ENCODE data around the gene USP10. TPM values are rescaled to one million over a fixed set of nuclear protein-coding genes. Genes with fewer than 3 reads are reported as not detected.
A peak's percentile ranks its signal among the peaks of the same experiment; 100 is the strongest.
"Not testable (repeated sequence)": the region's sequence is repeated elsewhere in the genome, so short reads cannot be mapped to it uniquely, and the experiment has no call there.

USP10 gene
- total RNA-seq, 6 experiments from 2014 or later, result 41.5 to 53.2 (median 44.6) TPM

DNA sequence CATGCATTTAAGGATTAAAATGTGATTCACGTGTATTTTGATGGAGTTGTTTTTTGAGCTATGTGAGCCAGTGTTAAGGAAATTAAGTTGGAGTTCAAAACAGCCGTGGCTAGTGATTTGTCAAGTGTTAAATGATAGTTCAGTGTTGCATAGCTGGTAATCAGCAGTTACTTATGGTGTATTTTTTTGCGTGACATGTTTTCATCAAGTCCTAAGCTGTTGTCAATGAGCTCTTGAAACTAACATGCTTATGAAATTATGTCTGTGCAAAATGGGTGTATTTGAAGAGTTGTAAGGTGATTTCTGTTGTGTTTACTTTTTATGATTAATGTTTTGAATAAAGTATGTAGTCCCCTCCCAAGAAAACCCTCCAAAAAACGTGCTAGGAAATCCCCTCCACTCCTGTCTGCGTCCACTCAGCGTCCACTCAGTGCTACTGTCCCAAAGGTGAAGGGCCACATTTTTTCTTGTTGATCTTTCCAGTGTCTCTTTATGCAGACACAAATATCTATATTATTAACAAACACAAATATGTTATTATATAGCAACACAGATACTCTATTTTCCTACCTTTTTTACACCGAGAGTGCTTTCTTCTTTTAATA is 30.0 kb downstream of the USP10 start:
- intact Hi-C loops (cut with DNase I), result loop anchor here (5.0 to 10.0 kb wide), 3 partner anchors 55 to 215 kb away; no protein-coding TSS in a partner anchor
- DNase-seq (peak in 1 of 3 donors; percentile 24), ATAC-seq (no peak)
- Histone ChIP-seq H3K36me3 (no peaks in the 10 kb centered on the region), H3K9me3 (no peaks in the 10 kb centered on the region), H3K4me1 (peaks cover 4 to 59% (median 19%) of the 10 kb centered on the region in 4 donors), H3K27ac (peak overlapping the region; percentile 36 to 39 (median 37)), H3K27me3 (no peaks in the 10 kb centered on the region), H3K4me3 (peak overlapping the region in 2 of 3 donors; percentile 7 to 10)
- WGBS (ENCODE audit: insufficient coverage, low coverage, low lambda C conversion rate, missing lambda C conversion rate), result 32% methylated on average over 7 of the region's 7 CpGs
- TF ChIP-seq POLR2A (IDR thresholded peaks at IDR 0.05), result no peak
- TF ChIP-seq CTCF (IDR thresholded peaks at IDR 0.05), result no peak

DNA sequence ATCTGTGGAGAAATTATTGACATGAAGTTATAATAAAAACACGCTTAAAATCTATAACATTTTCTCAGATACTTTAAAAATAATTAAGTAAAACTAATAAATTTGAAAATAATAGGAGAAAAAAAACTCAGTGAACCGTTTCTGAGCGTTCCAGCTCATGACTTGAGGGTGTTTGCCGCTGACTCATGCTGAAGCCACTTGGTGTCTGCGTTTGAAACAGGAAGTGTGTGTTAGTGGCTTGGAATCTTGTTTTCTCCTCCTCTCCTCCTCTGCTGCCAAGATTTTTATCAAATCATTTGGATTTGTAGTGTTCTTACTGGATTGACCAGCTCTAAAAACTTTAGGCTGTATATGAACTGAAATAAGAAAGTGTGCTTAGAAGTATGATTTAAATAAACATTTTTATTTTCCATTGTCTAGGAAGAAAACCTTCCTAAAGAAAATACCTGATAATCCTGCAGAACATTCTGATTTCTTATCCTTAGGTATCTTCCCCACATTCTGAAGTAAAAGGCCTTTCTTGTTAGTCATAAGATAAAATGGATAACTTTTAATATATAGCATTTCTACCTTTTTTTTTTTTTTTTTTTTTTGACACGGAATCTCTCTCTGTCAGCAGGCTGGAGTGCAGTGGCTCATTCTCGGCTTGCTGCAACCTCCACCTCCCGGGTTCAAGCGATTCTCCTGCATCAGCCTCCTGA is 30.8 kb downstream of the USP10 start:
- peak overlapping the region; percentile 36 to 39 (median 37) for H3K27ac ChIP-seq
- H3K36me3 ChIP-seq, result no peaks in the 10 kb centered on the region
- H3K9me3 ChIP-seq, result no peaks in the 10 kb centered on the region
- WGBS (ENCODE audit: insufficient coverage, low coverage, low lambda C conversion rate, missing lambda C conversion rate), result 20% methylated on average over 9 of the region's 9 CpGs
- no peak for TF ChIP-seq CTCF (IDR thresholded peaks at IDR 0.05)
- peak; percentile 61 for TF ChIP-seq POLR2A (IDR thresholded peaks at IDR 0.05)
- peak; percentile 79 to 85 (median 82) for ATAC-seq
- DNase-seq, result peak in 2 of 3 donors; percentile 56 to 71
- peaks cover 4 to 56% (median 20%) of the 10 kb centered on the region in 4 donors for H3K4me1 ChIP-seq
- intact Hi-C loops (cut with DNase I), result no loop called here
- H3K27me3 ChIP-seq, result no peaks in the 10 kb centered on the region
- H3K4me3 ChIP-seq, result peak overlapping the region in 2 of 3 donors; percentile 7 to 10

DNA sequence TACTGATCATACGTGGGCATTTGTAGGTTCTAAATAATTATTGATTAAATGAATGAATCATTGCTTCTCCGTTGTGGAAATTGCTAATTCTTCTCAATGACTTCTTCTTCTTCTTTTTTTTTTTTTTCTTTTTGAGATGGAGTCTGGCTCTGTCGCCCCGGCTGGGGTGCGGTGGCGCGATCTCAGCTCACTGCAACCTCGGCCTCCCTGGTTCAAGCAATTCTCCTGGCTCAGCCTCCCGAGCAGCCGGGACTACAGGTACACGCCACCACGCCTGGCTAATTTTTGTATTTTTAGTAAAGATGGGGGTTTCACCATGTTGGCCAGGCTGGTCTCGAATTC is 32.5 kb downstream of the USP10 start:
- ATAC-seq; H3K27me3 ChIP-seq; intact Hi-C loops (cut with DNase I); H3K4me3 ChIP-seq; H3K9me3 ChIP-seq; H3K36me3 ChIP-seq: not testable (repeated sequence)
- peak in 1 of 3 donors; percentile 42 for DNase-seq
- Histone ChIP-seq H3K27ac (peak overlapping the region in 2 of 3 donors; percentile 17 to 62), H3K4me1 (peaks cover 4 to 55% (median 29%) of the 10 kb centered on the region in 4 donors)
- WGBS (ENCODE audit: insufficient coverage, low coverage, low lambda C conversion rate, missing lambda C conversion rate), result 95% methylated on average over 12 of the region's 13 CpGs

- H3K4me3 ChIP-seq, result peak overlapping the region in 1 of 3 donors; percentile 6
- peak overlapping the region in 2 of 3 donors; percentile 17 to 62 for H3K27ac ChIP-seq
- H3K9me3 ChIP-seq, result no peaks in the 10 kb centered on the region
- peaks cover 4 to 57% (median 32%) of the 10 kb centered on the region in 4 donors for H3K4me1 ChIP-seq
- DNase-seq, result peak in 1 of 3 donors; percentile 36
- no peaks in the 10 kb centered on the region for H3K36me3 ChIP-seq
- H3K27me3 ChIP-seq, result no peaks in the 10 kb centered on the region
- TF ChIP-seq POLR2A (IDR thresholded peaks at IDR 0.05), result no peak
- WGBS (ENCODE audit: insufficient coverage, low coverage, low lambda C conversion rate, missing lambda C conversion rate), result 56% methylated on average over 7 of the region's 9 CpGs
- intact Hi-C loops (cut with DNase I), result no loop called here
- ATAC-seq, result peak; percentile 10 to 58 (median 21)
Measured at GRCh38 chr16:84732674-84733352, 33.0 kb downstream of the USP10 start.

DNA sequence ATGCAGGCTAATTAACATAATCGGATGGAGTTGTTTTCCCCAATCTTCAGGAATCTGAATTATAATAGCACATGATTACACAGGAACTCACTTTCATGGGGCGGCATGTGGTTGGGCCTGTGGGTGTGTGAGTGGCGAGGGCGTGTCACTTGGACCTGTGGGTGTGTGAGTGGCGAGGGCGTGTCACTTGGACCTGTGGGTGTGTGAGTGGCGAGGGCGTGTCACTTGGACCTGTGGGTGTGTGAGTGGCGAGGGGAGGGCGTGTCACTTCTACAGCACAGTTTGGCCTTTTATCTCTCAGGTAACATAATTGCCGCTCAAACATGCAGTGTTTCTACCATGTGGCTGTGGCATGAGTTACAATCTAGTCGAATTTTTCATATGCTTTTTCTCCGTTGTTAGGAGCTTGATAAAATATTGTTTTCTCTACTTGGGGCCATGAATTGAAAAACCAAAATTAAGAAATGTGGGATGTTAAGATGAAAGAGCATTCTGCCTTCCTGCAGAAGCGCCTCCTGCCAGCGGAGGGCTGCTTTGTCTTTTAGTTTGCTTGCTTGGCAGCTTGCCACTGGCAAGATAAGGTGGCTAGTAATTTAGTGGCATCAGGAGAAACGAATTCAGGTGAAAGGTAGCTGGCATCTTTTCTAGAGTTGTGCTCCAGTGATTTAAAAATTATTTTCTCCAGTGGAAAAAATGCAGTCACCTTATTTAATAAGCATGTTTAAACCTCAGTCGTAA is 36.2 kb downstream of the USP10 start:
- Histone ChIP-seq H3K4me1 (peaks cover 0 to 72% (median 38%) of the 10 kb centered on the region in 4 donors), H3K36me3 (no peaks in the 10 kb centered on the region), H3K9me3 (no peaks in the 10 kb centered on the region), H3K27me3 (no peaks in the 10 kb centered on the region), H3K27ac (peak overlapping the region in 2 of 3 donors; percentile 39 to 70), H3K4me3 (no peak overlapping the region)
- peak; percentile 72 to 85 (median 76) for DNase-seq
- 29% methylated on average over 16 of the region's 17 CpGs for WGBS (ENCODE audit: insufficient coverage, low coverage, low lambda C conversion rate, missing lambda C conversion rate)
- no peak for TF ChIP-seq POLR2A (IDR thresholded peaks at IDR 0.05)
- peak in 3 of 4 donors; percentile 16 to 43 (median 29) for TF ChIP-seq CTCF (IDR thresholded peaks at IDR 0.05)
- intact Hi-C loops (cut with DNase I), result no loop called here
- peak; percentile 28 to 45 (median 30) for ATAC-seq
